SU-DHL-6 (cell line): ENCODE measurements around the gene PTPRK.

Source experiments
- EZH2phosphoT487 ChIP-seq: fragments of 200-600 bp; sonication (generic), shearing (Covaris generic); conservative IDR thresholded peaks from 2 replicates; pipeline ENCODE4 v1.6.1; 2018; ENCODE audit warnings: mild to moderate bottlenecking, antibody characterized with exemption, low read length, moderate library complexity, mixed read lengths
- TF ChIP-seq, protein P1 (sequence below): fragments of 200-600 bp; sonication (generic); IDR thresholded peaks from one replicate; pipeline ENCODE4 v1.5.1; 2017; ENCODE audit warnings: antibody characterized with exemption, mild to moderate bottlenecking, low read length, moderate library complexity; ENCODE audit not compliant: insufficient read depth, poor library complexity, severe bottlenecking

DNA sequence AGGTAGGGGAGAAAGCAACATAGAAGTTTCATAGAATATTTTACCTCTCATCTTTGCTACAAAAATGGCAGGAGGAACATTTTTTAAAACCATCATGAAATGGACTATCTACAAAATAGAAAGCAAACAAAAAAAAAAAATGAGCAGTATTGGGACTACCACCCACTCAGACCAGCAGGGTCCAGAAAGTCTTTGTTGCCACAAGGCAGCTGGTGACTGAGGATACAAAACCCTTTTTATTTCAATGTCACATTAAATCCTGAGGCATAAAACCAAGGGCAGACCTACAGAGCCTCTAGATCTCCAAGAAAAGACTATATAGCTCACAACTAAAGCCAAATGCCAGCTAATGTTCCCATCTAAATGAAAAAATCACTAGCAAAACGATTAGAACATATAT, 282.2 kb downstream of the PTPRK start:
- TF ChIP-seq, protein P1, sequence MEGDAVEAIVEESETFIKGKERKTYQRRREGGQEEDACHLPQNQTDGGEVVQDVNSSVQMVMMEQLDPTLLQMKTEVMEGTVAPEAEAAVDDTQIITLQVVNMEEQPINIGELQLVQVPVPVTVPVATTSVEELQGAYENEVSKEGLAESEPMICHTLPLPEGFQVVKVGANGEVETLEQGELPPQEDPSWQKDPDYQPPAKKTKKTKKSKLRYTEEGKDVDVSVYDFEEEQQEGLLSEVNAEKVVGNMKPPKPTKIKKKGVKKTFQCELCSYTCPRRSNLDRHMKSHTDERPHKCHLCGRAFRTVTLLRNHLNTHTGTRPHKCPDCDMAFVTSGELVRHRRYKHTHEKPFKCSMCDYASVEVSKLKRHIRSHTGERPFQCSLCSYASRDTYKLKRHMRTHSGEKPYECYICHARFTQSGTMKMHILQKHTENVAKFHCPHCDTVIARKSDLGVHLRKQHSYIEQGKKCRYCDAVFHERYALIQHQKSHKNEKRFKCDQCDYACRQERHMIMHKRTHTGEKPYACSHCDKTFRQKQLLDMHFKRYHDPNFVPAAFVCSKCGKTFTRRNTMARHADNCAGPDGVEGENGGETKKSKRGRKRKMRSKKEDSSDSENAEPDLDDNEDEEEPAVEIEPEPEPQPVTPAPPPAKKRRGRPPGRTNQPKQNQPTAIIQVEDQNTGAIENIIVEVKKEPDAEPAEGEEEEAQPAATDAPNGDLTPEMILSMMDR: no peak
- no peak for TF ChIP-seq EZH2phosphoT487
